ENCODE results near the gene MTMR2.
A peak's percentile ranks its signal among the peaks of the same experiment; 100 is the strongest.

The MTMR2 gene

GRCh38 chr11:95891423-95892170 lies 32.3 kb downstream of the MTMR2 start:
- DNase-seq (ENCODE audit: low read depth) = peak; percentile 76
- no peak overlapping the region for H3K4me3 ChIP-seq (ENCODE audit: low read depth, low read length)
- TF ChIP-seq, protein P1, sequence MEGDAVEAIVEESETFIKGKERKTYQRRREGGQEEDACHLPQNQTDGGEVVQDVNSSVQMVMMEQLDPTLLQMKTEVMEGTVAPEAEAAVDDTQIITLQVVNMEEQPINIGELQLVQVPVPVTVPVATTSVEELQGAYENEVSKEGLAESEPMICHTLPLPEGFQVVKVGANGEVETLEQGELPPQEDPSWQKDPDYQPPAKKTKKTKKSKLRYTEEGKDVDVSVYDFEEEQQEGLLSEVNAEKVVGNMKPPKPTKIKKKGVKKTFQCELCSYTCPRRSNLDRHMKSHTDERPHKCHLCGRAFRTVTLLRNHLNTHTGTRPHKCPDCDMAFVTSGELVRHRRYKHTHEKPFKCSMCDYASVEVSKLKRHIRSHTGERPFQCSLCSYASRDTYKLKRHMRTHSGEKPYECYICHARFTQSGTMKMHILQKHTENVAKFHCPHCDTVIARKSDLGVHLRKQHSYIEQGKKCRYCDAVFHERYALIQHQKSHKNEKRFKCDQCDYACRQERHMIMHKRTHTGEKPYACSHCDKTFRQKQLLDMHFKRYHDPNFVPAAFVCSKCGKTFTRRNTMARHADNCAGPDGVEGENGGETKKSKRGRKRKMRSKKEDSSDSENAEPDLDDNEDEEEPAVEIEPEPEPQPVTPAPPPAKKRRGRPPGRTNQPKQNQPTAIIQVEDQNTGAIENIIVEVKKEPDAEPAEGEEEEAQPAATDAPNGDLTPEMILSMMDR (conservative IDR thresholded peaks at IDR 0.05; ENCODE audit: low read depth, low read length) = no peak

DNA sequence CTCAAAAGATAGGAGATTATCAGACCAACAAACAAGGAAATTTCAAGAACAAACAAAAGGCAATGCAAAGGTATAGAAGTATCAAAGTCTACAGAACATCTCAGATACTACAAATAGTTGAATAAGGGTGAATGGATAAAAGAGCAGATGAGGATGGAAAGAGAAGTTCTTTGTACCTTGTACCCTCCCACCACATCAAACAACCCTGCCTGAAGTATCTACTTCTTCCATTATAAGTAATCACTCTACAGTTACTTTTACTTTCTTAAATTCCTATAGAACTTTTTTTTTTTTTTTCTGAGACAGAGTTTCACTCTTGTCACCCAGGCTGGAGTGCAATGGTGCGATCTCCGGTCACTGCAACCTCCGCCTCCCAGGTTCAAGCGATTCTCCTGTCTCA lies 35.1 kb downstream of the MTMR2 start:
- no peak overlapping the region for H3K4me3 ChIP-seq (ENCODE audit: low read depth, low read length)
- TF ChIP-seq, protein P1 (conservative IDR thresholded peaks at IDR 0.05; ENCODE audit: low read depth, low read length) = no peak
- no peak for DNase-seq (ENCODE audit: low read depth)

DNA sequence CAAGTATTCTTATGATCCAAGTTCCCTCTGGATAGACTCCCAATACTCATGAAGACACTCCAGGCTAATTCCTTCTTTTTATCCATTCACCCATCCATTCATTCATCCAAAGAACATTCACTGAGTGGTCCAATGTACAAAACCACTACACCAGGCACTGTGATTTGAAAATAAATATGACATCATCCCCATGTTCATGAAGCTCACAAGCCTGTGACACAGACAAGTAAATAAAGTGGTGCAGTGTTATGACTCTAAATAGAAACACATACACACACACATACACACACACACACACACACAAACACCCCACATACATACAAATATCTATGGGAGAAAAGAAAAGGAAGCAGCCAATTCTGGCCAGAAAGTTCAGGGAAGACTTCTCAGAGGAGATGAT lies 35.5 kb downstream of the MTMR2 start:
- TF ChIP-seq, protein P1 (conservative IDR thresholded peaks at IDR 0.05; ENCODE audit: low read depth, low read length) = no peak
- DNase-seq (ENCODE audit: low read depth) = no peak

DNA sequence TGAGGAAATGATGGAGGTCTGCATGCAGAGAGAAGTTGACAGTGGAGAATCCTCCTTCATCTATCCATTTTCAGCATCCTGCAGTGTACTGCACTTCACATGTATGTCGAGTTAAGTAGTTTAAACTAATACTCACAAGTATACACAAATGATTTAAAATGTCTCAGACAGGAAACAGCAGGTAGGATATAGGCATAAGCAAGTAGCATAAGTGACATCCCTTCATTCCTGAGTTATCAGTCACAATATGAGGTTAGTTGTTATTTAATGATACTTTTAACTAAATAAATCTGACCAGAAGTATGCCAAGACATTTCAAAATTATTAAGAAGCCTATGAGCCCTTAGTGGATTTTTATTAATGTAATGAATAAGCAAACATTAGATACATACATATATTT lies 37.4 kb downstream of the MTMR2 start:
- H3K4me3 ChIP-seq (ENCODE audit: low read depth, low read length) = no peak overlapping the region
- no peak for DNase-seq (ENCODE audit: low read depth)
- TF ChIP-seq, protein P1 (conservative IDR thresholded peaks at IDR 0.05; ENCODE audit: low read depth, low read length) = no peak

More for the DNA sequence above, 35.5 kb downstream of the MTMR2 start:
- H3K4me3 ChIP-seq (ENCODE audit: low read depth, low read length) = no peak overlapping the region

DNA sequence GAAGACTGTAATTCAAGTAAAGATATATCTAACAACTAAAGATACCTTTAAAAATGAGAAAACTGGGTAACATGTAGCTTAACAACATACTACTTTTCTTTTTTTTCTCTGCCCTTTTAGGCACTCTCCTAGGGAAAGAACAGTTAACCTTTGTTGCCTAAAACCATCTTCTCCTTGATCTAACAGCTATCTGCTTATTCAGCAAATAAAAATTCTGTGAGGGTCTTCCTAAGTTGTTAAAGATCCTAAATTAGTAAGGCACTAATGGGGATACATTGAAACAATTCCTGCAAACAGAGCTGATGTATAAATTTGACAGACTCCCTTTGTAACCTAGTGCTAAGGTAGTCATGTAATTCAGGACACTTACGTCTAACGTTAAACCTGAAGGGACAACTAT lies 39.1 kb downstream of the MTMR2 start:
- TF ChIP-seq, protein P1 (conservative IDR thresholded peaks at IDR 0.05; ENCODE audit: low read depth, low read length) = no peak
- no peak for DNase-seq (ENCODE audit: low read depth)
- H3K4me3 ChIP-seq (ENCODE audit: low read depth, low read length) = no peak overlapping the region

DNA sequence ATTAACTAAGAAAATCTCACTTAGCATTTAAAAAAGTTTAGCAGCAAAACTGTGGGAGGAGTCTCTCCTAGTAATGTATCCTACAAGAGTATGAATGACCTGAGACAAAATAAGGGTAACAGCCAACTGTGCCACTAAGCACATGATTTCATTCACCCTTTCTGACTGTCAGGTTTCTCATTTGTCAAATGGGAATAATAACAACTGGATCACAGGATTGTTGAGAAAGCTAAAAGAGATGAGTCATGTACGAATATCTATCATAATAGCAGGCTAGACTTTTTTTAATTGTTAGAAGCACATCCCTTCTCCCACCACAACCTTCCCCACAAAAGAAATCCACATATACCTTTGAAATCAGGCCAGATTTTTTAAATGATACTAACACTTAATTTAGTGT lies 39.5 kb downstream of the MTMR2 start:
- TF ChIP-seq, protein P1 (conservative IDR thresholded peaks at IDR 0.05; ENCODE audit: low read depth, low read length) = no peak
- no peak overlapping the region for H3K4me3 ChIP-seq (ENCODE audit: low read depth, low read length)
- DNase-seq (ENCODE audit: low read depth) = peak; percentile 81

DNA sequence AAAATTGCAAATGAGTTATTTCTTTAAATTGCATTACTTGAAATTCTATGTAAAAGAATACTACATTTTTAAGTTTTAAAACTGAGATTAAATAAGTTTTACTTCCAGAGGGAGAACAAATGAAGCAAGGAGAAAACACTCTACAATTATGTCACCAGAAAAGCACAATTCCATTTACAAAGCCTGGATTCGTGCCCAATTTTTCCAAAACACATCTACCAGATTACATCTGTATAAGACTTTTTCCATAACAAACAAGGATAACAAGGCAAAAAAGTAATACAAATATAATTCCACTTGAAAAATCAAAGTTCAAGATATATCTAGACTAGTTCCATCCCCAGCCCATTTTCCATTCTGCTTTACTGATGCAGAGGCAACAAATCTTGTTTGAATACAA lies 40.5 kb downstream of the MTMR2 start:
- no peak for DNase-seq (ENCODE audit: low read depth)
- TF ChIP-seq, protein P1 (conservative IDR thresholded peaks at IDR 0.05; ENCODE audit: low read depth, low read length) = no peak
- H3K4me3 ChIP-seq (ENCODE audit: low read depth, low read length) = no peak overlapping the region

Data from choroid plexus epithelial cell (primary cell).